ENCODE measurements around the gene EPG5. TPM values are rescaled to one million over a fixed set of nuclear protein-coding genes. Genes with fewer than 3 reads are reported as not detected.
"Not testable (repeated sequence)": the region's sequence is repeated elsewhere in the genome, so short reads cannot be mapped to it uniquely, and the experiment has no call there.

The EPG5 gene
- polyA plus RNA-seq, 4 donors: 3.5 to 23.5 (median 4.3) TPM

- no peak overlapping the region for H3K4me3 ChIP-seq (ENCODE audit: low read depth in 1 of 3, low read length in 3 of 3)
- peaks cover 0 to 3% (median 0%) of the 10 kb centered on the region in 3 donors for H3K36me3 ChIP-seq (ENCODE audit: control insufficient read depth in 3 of 3, insufficient read depth in 2 of 3, low read depth in 1 of 3, low read length in 3 of 3)
- no peaks in the 10 kb centered on the region for H3K9me3 ChIP-seq (ENCODE audit: control insufficient read depth in 2 of 2, insufficient read depth in 1 of 2, low read depth in 1 of 2, low read length in 1 of 2)
- 83 to 89% (median 87%) methylated on average over 4 of the region's 4 CpGs for WGBS, 3 donors
- DNase-seq: no peak
- no peak overlapping the region for H3K27ac ChIP-seq (ENCODE audit: low read depth in 1 of 3, low read length in 2 of 3)
- peaks cover 0 to 4% (median 2%) of the 10 kb centered on the region in 3 donors for H3K4me1 ChIP-seq (ENCODE audit: control insufficient read depth in 3 of 3, insufficient read depth in 2 of 3, low read depth in 1 of 3, low read length in 2 of 3)
- FAIRE-seq: no peak
- H3K27me3 ChIP-seq (ENCODE audit: control insufficient read depth in 3 of 3, insufficient read depth in 3 of 3, low read length in 3 of 3): no peaks in the 10 kb centered on the region
Measured at GRCh38 chr18:45984546-45985235, 17.6 kb upstream of the EPG5 start.

- no peaks in the 10 kb centered on the region for H3K36me3 ChIP-seq (ENCODE audit: control insufficient read depth in 3 of 3, insufficient read depth in 2 of 3, low read depth in 1 of 3, low read length in 3 of 3)
- no peak overlapping the region for H3K27ac ChIP-seq (ENCODE audit: low read depth in 1 of 3, low read length in 2 of 3)
- 56 to 64% (median 60%) methylated on average over 2 of the region's 2 CpGs for WGBS, 3 donors
- no peak overlapping the region for H3K4me3 ChIP-seq (ENCODE audit: low read depth in 1 of 3, low read length in 3 of 3)
- FAIRE-seq (no peak), DNase-seq (no peak)
- no peaks in the 10 kb centered on the region for H3K9me3 ChIP-seq (ENCODE audit: control insufficient read depth in 2 of 2, insufficient read depth in 1 of 2, low read depth in 1 of 2, low read length in 1 of 2)
- H3K4me1 ChIP-seq (ENCODE audit: control insufficient read depth in 3 of 3, insufficient read depth in 2 of 3, low read depth in 1 of 3, low read length in 2 of 3): peaks cover 0 to 4% (median 2%) of the 10 kb centered on the region in 3 donors
- H3K27me3 ChIP-seq (ENCODE audit: control insufficient read depth in 3 of 3, insufficient read depth in 3 of 3, low read length in 3 of 3): no peaks in the 10 kb centered on the region
Measured at GRCh38 chr18:45981821-45982220, 14.7 kb upstream of the EPG5 start.

GRCh38 chr18:45980229-45980628, 13.1 kb upstream of the EPG5 start:
- 9 to 52% (median 43%) methylated on average over 2 of the region's 2 CpGs for WGBS, 3 donors
- Histone ChIP-seq H3K36me3 (ENCODE audit: control insufficient read depth in 3 of 3, insufficient read depth in 2 of 3, low read depth in 1 of 3, low read length in 3 of 3) (no peaks in the 10 kb centered on the region), H3K4me1 (ENCODE audit: control insufficient read depth in 3 of 3, insufficient read depth in 2 of 3, low read depth in 1 of 3, low read length in 2 of 3) (peaks cover 0 to 4% (median 2%) of the 10 kb centered on the region in 3 donors), H3K4me3 (ENCODE audit: low read depth in 1 of 3, low read length in 3 of 3) (no peak overlapping the region), H3K9me3 (ENCODE audit: control insufficient read depth in 2 of 2, insufficient read depth in 1 of 2, low read depth in 1 of 2, low read length in 1 of 2) (no peaks in the 10 kb centered on the region), H3K27ac (ENCODE audit: low read depth in 1 of 3, low read length in 2 of 3) (no peak overlapping the region), H3K27me3 (ENCODE audit: control insufficient read depth in 3 of 3, insufficient read depth in 3 of 3, low read length in 3 of 3) (no peaks in the 10 kb centered on the region)
- FAIRE-seq (no peak), DNase-seq (peak; percentile 41 to 63)

- H3K4me1 ChIP-seq (ENCODE audit: control insufficient read depth in 3 of 3, insufficient read depth in 2 of 3, low read depth in 1 of 3, low read length in 2 of 3): peaks cover 0 to 4% (median 2%) of the 10 kb centered on the region in 3 donors
- WGBS, 3 donors: 14 to 60% (median 38%) methylated on average over 1 of the region's 1 CpG
- no peak for FAIRE-seq
- H3K4me3 ChIP-seq (ENCODE audit: low read depth in 1 of 3, low read length in 3 of 3): no peak overlapping the region
- peak in 1 of 2 donors; percentile 24 for DNase-seq
- H3K27me3 ChIP-seq (ENCODE audit: control insufficient read depth in 3 of 3, insufficient read depth in 3 of 3, low read length in 3 of 3): no peaks in the 10 kb centered on the region
- H3K9me3 ChIP-seq (ENCODE audit: control insufficient read depth in 2 of 2, insufficient read depth in 1 of 2, low read depth in 1 of 2, low read length in 1 of 2): no peaks in the 10 kb centered on the region
- no peaks in the 10 kb centered on the region for H3K36me3 ChIP-seq (ENCODE audit: control insufficient read depth in 3 of 3, insufficient read depth in 2 of 3, low read depth in 1 of 3, low read length in 3 of 3)
- H3K27ac ChIP-seq (ENCODE audit: low read depth in 1 of 3, low read length in 2 of 3): no peak overlapping the region
Measured at GRCh38 chr18:45978084-45978483, 11.0 kb upstream of the EPG5 start.

GRCh38 chr18:45976974-45977373, 9.8 kb upstream of the EPG5 start:
- H3K27ac ChIP-seq (ENCODE audit: low read depth in 1 of 3, low read length in 2 of 3): no peak overlapping the region
- no peaks in the 10 kb centered on the region for H3K36me3 ChIP-seq (ENCODE audit: control insufficient read depth in 3 of 3, insufficient read depth in 2 of 3, low read depth in 1 of 3, low read length in 3 of 3)
- no peaks in the 10 kb centered on the region for H3K9me3 ChIP-seq (ENCODE audit: control insufficient read depth in 2 of 2, insufficient read depth in 1 of 2, low read depth in 1 of 2, low read length in 1 of 2)
- 84 to 90% (median 87%) methylated on average over 5 of the region's 5 CpGs for WGBS, 3 donors
- no peak overlapping the region for H3K4me3 ChIP-seq (ENCODE audit: low read depth in 1 of 3, low read length in 3 of 3)
- peaks cover 0 to 4% (median 2%) of the 10 kb centered on the region in 3 donors for H3K4me1 ChIP-seq (ENCODE audit: control insufficient read depth in 3 of 3, insufficient read depth in 2 of 3, low read depth in 1 of 3, low read length in 2 of 3)
- no peak for FAIRE-seq
- no peaks in the 10 kb centered on the region for H3K27me3 ChIP-seq (ENCODE audit: control insufficient read depth in 3 of 3, insufficient read depth in 3 of 3, low read length in 3 of 3)
- DNase-seq: no peak

- Histone ChIP-seq H3K4me1 (ENCODE audit: control insufficient read depth in 3 of 3, insufficient read depth in 2 of 3, low read depth in 1 of 3, low read length in 2 of 3) (peaks cover 0 to 4% (median 2%) of the 10 kb centered on the region in 3 donors), H3K9me3 (ENCODE audit: control insufficient read depth in 2 of 2, insufficient read depth in 1 of 2, low read depth in 1 of 2, low read length in 1 of 2) (no peaks in the 10 kb centered on the region), H3K4me3 (ENCODE audit: low read depth in 1 of 3, low read length in 3 of 3) (no peak overlapping the region), H3K27me3 (ENCODE audit: control insufficient read depth in 3 of 3, insufficient read depth in 3 of 3, low read length in 3 of 3) (no peaks in the 10 kb centered on the region), H3K36me3 (ENCODE audit: control insufficient read depth in 3 of 3, insufficient read depth in 2 of 3, low read depth in 1 of 3, low read length in 3 of 3) (no peaks in the 10 kb centered on the region), H3K27ac (ENCODE audit: low read depth in 1 of 3, low read length in 2 of 3) (no peak overlapping the region)
- WGBS, 3 donors: 5 to 20% (median 7%) methylated on average over 1 of the region's 1 CpG
- FAIRE-seq (no peak), DNase-seq (no peak)
Measured at GRCh38 chr18:45976566-45976965, 9.4 kb upstream of the EPG5 start.

- DNase-seq (peak; percentile 65 to 78), FAIRE-seq (peak; percentile 51)
- Histone ChIP-seq H3K27me3 (ENCODE audit: control insufficient read depth in 3 of 3, insufficient read depth in 3 of 3, low read length in 3 of 3) (no peaks in the 10 kb centered on the region), H3K36me3 (ENCODE audit: control insufficient read depth in 3 of 3, insufficient read depth in 2 of 3, low read depth in 1 of 3, low read length in 3 of 3) (no peaks in the 10 kb centered on the region), H3K9me3 (ENCODE audit: control insufficient read depth in 2 of 2, insufficient read depth in 1 of 2, low read depth in 1 of 2, low read length in 1 of 2) (no peaks in the 10 kb centered on the region), H3K27ac (ENCODE audit: low read depth in 1 of 3, low read length in 2 of 3) (no peak overlapping the region), H3K4me1 (ENCODE audit: control insufficient read depth in 3 of 3, insufficient read depth in 2 of 3, low read depth in 1 of 3, low read length in 2 of 3) (no peaks in the 10 kb centered on the region), H3K4me3 (ENCODE audit: low read depth in 1 of 3, low read length in 3 of 3) (no peak overlapping the region)
- WGBS, 3 donors: 5 to 24% (median 8%) methylated on average over 5 of the region's 5 CpGs
Measured at GRCh38 chr18:45974088-45974536, 7.0 kb upstream of the EPG5 start.

GRCh38 chr18:45964913-45965312, 2.2 kb downstream of the EPG5 start:
- H3K9me3 ChIP-seq (ENCODE audit: control insufficient read depth in 2 of 2, insufficient read depth in 1 of 2, low read depth in 1 of 2, low read length in 1 of 2); H3K27me3 ChIP-seq (ENCODE audit: control insufficient read depth in 3 of 3, insufficient read depth in 3 of 3, low read length in 3 of 3); H3K36me3 ChIP-seq (ENCODE audit: control insufficient read depth in 3 of 3, insufficient read depth in 2 of 3, low read depth in 1 of 3, low read length in 3 of 3); H3K27ac ChIP-seq (ENCODE audit: low read depth in 1 of 3, low read length in 2 of 3); H3K4me1 ChIP-seq (ENCODE audit: control insufficient read depth in 3 of 3, insufficient read depth in 2 of 3, low read depth in 1 of 3, low read length in 2 of 3); FAIRE-seq; DNase-seq; H3K4me3 ChIP-seq (ENCODE audit: low read depth in 1 of 3, low read length in 3 of 3): not testable (repeated sequence)
- WGBS, 3 donors: 96 to 99% (median 97%) methylated on average over 5 of the region's 5 CpGs

GRCh38 chr18:45962866-45963265, 4.3 kb downstream of the EPG5 start:
- Histone ChIP-seq H3K9me3 (ENCODE audit: control insufficient read depth in 2 of 2, insufficient read depth in 1 of 2, low read depth in 1 of 2, low read length in 1 of 2) (no peaks in the 10 kb centered on the region), H3K4me3 (ENCODE audit: low read depth in 1 of 3, low read length in 3 of 3) (no peak overlapping the region), H3K36me3 (ENCODE audit: control insufficient read depth in 3 of 3, insufficient read depth in 2 of 3, low read depth in 1 of 3, low read length in 3 of 3) (peaks cover 0 to 9% (median 0%) of the 10 kb centered on the region in 3 donors), H3K27me3 (ENCODE audit: control insufficient read depth in 3 of 3, insufficient read depth in 3 of 3, low read length in 3 of 3) (no peaks in the 10 kb centered on the region), H3K4me1 (ENCODE audit: control insufficient read depth in 3 of 3, insufficient read depth in 2 of 3, low read depth in 1 of 3, low read length in 2 of 3) (peaks cover 0 to 2% (median 0%) of the 10 kb centered on the region in 3 donors), H3K27ac (ENCODE audit: low read depth in 1 of 3, low read length in 2 of 3) (peak overlapping the region in 1 of 3 donors; percentile 46)
- WGBS, 3 donors: 81 to 83% (median 83%) methylated on average over 5 of the region's 5 CpGs
- FAIRE-seq (no peak), DNase-seq (no peak)

Data from small intestine (tissue), 7 donors.